22Rv1 (cell line): Measurements from ENCODE around the gene COL4A2.

Source experiments
- ZFX ChIP-seq: fragments of 450-650 bp; IDR thresholded peaks from 2 replicates; pipeline ENCODE4 v1.6.1; 2017; ENCODE audit warnings: antibody characterized with exemption, borderline replicate concordance
- TF ChIP-seq, protein P1 (sequence below): fragments of 450-650 bp; IDR thresholded peaks from 2 replicates; pipeline ENCODE4 v1.5.1; 2017; ENCODE audit warnings: mild to moderate bottlenecking

- TF ChIP-seq, protein P1, sequence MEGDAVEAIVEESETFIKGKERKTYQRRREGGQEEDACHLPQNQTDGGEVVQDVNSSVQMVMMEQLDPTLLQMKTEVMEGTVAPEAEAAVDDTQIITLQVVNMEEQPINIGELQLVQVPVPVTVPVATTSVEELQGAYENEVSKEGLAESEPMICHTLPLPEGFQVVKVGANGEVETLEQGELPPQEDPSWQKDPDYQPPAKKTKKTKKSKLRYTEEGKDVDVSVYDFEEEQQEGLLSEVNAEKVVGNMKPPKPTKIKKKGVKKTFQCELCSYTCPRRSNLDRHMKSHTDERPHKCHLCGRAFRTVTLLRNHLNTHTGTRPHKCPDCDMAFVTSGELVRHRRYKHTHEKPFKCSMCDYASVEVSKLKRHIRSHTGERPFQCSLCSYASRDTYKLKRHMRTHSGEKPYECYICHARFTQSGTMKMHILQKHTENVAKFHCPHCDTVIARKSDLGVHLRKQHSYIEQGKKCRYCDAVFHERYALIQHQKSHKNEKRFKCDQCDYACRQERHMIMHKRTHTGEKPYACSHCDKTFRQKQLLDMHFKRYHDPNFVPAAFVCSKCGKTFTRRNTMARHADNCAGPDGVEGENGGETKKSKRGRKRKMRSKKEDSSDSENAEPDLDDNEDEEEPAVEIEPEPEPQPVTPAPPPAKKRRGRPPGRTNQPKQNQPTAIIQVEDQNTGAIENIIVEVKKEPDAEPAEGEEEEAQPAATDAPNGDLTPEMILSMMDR: no peak
- TF ChIP-seq ZFX: no peak
Observed at GRCh38 chr13:110306960-110307766, at the start of gene COL4A2, which contains the start of gene COL4A1.
